IMR-90 (cell line): ENCODE results near the gene WDR81. TPM values are rescaled to one million over a fixed set of nuclear protein-coding genes. Genes with fewer than 3 reads are reported as not detected.
"Not testable (repeated sequence)": the region's sequence is repeated elsewhere in the genome, so short reads cannot be mapped to it uniquely, and the experiment has no call there.

ENCODE experiments used
- ATAC-seq: fragments of 200-7000 bp; cut with Tn5 transposase; 2 replicates; pipeline ENCODE4 v1.9.1; 2020; ENCODE audit warnings: low read depth, mild to moderate bottlenecking, moderate library complexity
- BruUV-seq: library from RNA; stranded (reverse); fragments of 400-500 nt; replicated peaks from 2 replicates; lab custom pipeline; 2021; lab: Mats Ljungman, UMichigan
- CTCF ChIA-PET: fragments of 300-600 bp; formaldehyde crosslinking; extraction: SDS; loops from one replicate; lab custom pipeline; 2021; ENCODE audit warnings: antibody characterized with exemption; lab: Yijun Ruan, JAX
- POLR2A ChIA-PET: fragments of 300-600 bp; sonication (Branson Sonifier 250); formaldehyde crosslinking; loops from one replicate; lab custom pipeline; 2022; ENCODE audit warnings: antibody characterized with exemption; ENCODE audit not compliant: unreplicated experiment; lab: Charles Lee
- DNase-seq: peaks from one replicate; pipeline ENCODE4 v3.0.0; 2013
- H2AFZ ChIP-seq: replicated peaks from 2 replicates; pipeline ENCODE3; 2013; ENCODE audit warnings: low read length, mild to moderate bottlenecking; ENCODE audit not compliant: poor library complexity
- H2AK5ac ChIP-seq: 2 replicates; pipeline ENCODE4 v1.6.1; 2013; ENCODE audit warnings: low read depth, low read length, inconsistent platforms
- H2AK9ac ChIP-seq: replicated peaks from 2 replicates; pipeline ENCODE3; 2013; ENCODE audit warnings: mild to moderate bottlenecking, low read depth, low read length, moderate library complexity; ENCODE audit not compliant: poor library complexity
- H2BK120ac ChIP-seq: 2 replicates; pipeline ENCODE4 v1.6.1; 2013; ENCODE audit warnings: low read depth, low read length, inconsistent platforms
- H2BK15ac ChIP-seq: 3 replicates; pipeline ENCODE4 v1.6.1; 2013; ENCODE audit warnings: low read depth, low read length, inconsistent platforms
- H2BK20ac ChIP-seq: 2 replicates; pipeline ENCODE4 v1.6.1; 2013; ENCODE audit warnings: low read depth, mild to moderate bottlenecking, inconsistent platforms, low read length, moderate library complexity
- H2BK5ac ChIP-seq: 2 replicates; pipeline ENCODE4 v1.6.1; 2013; ENCODE audit warnings: mild to moderate bottlenecking, low read depth, low read length, inconsistent platforms; ENCODE audit not compliant: poor library complexity, severe bottlenecking
- H3K14ac ChIP-seq: replicated peaks from 2 replicates; pipeline ENCODE4 v1.6.1; 2013; ENCODE audit warnings: low read depth, low read length, inconsistent platforms
- H3K18ac ChIP-seq: 2 replicates; pipeline ENCODE4 v1.6.1; 2013; ENCODE audit warnings: low read depth, low read length, control low read depth
- H3K23ac ChIP-seq: 2 replicates; pipeline ENCODE4 v1.6.1; 2013; ENCODE audit warnings: low read depth, low read length, inconsistent platforms
- H3K27ac ChIP-seq: 2 replicates; pipeline ENCODE4 v1.5.1; 2013; ENCODE audit warnings: mild to moderate bottlenecking, control low read depth, low read length; ENCODE audit not compliant: insufficient read depth
- H3K27me3 ChIP-seq: 2 replicates; pipeline ENCODE4 v1.6.1; 2013; ENCODE audit warnings: low read length; ENCODE audit not compliant: control insufficient read depth, insufficient read depth
- H3K36me3 ChIP-seq: 2 replicates; pipeline ENCODE4 v1.6.1; 2013; ENCODE audit warnings: low read length, mixed read lengths; ENCODE audit not compliant: control insufficient read depth, insufficient read depth
- H3K4ac ChIP-seq: 2 replicates; pipeline ENCODE4 v1.6.1; 2013; ENCODE audit warnings: low read depth, low read length, inconsistent platforms
- H3K4me1 ChIP-seq: 2 replicates; pipeline ENCODE4 v1.6.1; 2013; ENCODE audit warnings: low read length, mixed read lengths; ENCODE audit not compliant: control insufficient read depth, insufficient read depth
- H3K4me2 ChIP-seq: 2 replicates; pipeline ENCODE4 v1.6.1; 2013; ENCODE audit warnings: low read depth, mild to moderate bottlenecking, control low read depth, low read length, moderate library complexity
- H3K4me3 ChIP-seq: 2 replicates; pipeline ENCODE4 v1.5.1; 2013; ENCODE audit warnings: low read depth, mild to moderate bottlenecking, control low read depth, low read length, moderate library complexity; ENCODE audit not compliant: insufficient read depth
- H3K56ac ChIP-seq: 2 replicates; pipeline ENCODE4 v1.6.1; 2013; ENCODE audit warnings: low read length, inconsistent platforms; ENCODE audit not compliant: insufficient read depth; ENCODE audit errors: extremely low read depth
- H3K79me1 ChIP-seq, 2 experiments: 2 replicates each; pipeline ENCODE4 v1.6.1; 2013; ENCODE audit warnings: low read length in 2 of 2, inconsistent platforms in 1 of 2, low read depth in 1 of 2
- H3K9ac ChIP-seq: 2 replicates; pipeline ENCODE4 v1.6.1; 2013; ENCODE audit warnings: low read depth, low read length, control low read depth
- H3K9me1 ChIP-seq: 2 replicates; pipeline ENCODE4 v1.6.1; 2013; ENCODE audit warnings: low read length, inconsistent platforms; ENCODE audit not compliant: insufficient read depth
- H3K9me3 ChIP-seq: 2 replicates; pipeline ENCODE4 v1.6.1; 2013; ENCODE audit warnings: low read length; ENCODE audit not compliant: control insufficient read depth, insufficient read depth
- H4K20me1 ChIP-seq: 2 replicates; pipeline ENCODE4 v1.6.1; 2013; ENCODE audit warnings: low read length, inconsistent platforms; ENCODE audit not compliant: insufficient read depth
- H4K5ac ChIP-seq: 2 replicates; pipeline ENCODE4 v1.6.1; 2013; ENCODE audit warnings: mild to moderate bottlenecking, low read depth, low read length, control low read depth
- H4K8ac ChIP-seq, 2 experiments: 2 replicates each; pipeline ENCODE4 v1.6.1; 2013; ENCODE audit warnings: low read depth in 2 of 2, low read length in 2 of 2, control low read depth in 1 of 2, inconsistent platforms in 1 of 2
- H4K91ac ChIP-seq: 2 replicates; pipeline ENCODE4 v1.6.1; 2013; ENCODE audit warnings: low read depth, low read length, inconsistent platforms; ENCODE audit not compliant: insufficient read depth
- WGBS, 2 experiments: methylation state at CpG; one replicate each; pipeline versions ENCODE4 v1.1.5 to v1.1.7; 2013; ENCODE audit warnings: missing lambda C conversion rate in 2 of 2; ENCODE audit not compliant: insufficient read length in 1 of 2; ENCODE audit errors: extremely low coverage in 2 of 2; 5-methylcytosine and 5-hydroxymethylcytosine counted together
- dilution Hi-C: fragments of 300-500 bp; cut with HindIII; formaldehyde crosslinking; loops from one replicate; pipeline ENCODE4 v1.14.3; 2018; ENCODE audit warnings: low sequenced_read_pairs; ENCODE audit not compliant: unreplicated experiment
- in situ Hi-C: fragments of 300-500 bp; cut with MboI; formaldehyde crosslinking; loops from 3 replicates; pipeline ENCODE4 v1.14.3; 2019; ENCODE audit warnings: low sequenced_read_pairs, inconsistent platforms, mixed read lengths
- intact Hi-C: fragments of 100-400 bp; cut with micrococcal nuclease; formaldehyde crosslinking; loops from 2 replicates; pipeline ENCODE4 v1.10.0; 2022
- polyA plus RNA-seq, 3 experiments: library from polyadenylated mRNA; depleted of rRNA; stranded (reverse); fragments of >200 nt; gene quantifications; 2 replicates each; pipeline ENCODE4 v1.2.3, GENCODE V29; 2012; ENCODE audit warnings: low replicate concordance in 1 of 3
- total RNA-seq: library from RNA; depleted of rRNA; stranded (reverse); fragments of >200 nt; gene quantifications from 2 replicates; pipeline ENCODE4 v1.2.3, GENCODE V29; 2012
- TF ChIP-seq, protein P1 (sequence below): fragments of 150-350 bp; IDR thresholded peaks from 2 replicates; pipeline ENCODE4 v1.6.1; 2017; ENCODE audit warnings: mild to moderate bottlenecking, antibody characterized with exemption, low read length, low read depth

WDR81 gene
- total and polyA plus RNA-seq, 2 of the 4 experiments (the other 2 are of a cell fraction), result 3.0 to 8.4 TPM

DNA sequence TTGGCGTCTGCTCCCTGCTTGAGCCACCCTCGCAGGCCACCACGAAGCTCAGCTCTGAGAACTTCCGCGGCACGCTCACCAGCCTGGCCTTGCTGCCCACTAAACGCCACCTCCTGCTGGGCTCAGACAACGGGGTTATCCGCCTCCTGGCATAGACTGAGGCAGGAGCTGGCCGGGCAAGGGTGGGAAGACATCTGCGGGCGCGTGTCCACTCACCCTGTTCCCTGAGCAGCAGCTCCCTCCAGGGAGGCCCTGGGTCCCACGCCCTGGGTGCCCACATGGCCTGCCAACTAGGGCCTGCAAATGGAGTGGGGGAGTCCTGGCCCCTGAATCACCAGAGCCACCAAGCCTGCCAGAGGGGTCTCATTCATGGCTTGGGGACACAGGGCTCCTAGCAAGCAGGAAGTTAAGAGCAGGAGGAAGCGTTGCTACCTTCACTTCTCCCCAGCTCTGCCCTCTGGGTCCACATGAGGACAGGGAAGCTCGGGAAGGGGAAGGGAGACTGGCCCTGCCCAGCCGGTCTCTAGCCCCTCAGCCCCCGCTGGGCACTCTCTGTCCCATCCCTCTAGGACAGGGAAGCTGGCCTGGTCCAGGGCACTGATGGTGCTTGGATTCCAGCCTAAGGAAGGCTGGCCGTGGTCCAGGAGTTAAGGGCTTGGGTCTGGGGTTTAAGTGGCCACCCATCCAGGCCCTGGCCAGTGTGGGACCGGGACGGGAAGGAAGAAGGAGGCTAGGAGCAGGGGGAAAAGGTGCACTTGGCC is 13.2 kb downstream of the WDR81 start (continued):
- TF ChIP-seq, protein P1, sequence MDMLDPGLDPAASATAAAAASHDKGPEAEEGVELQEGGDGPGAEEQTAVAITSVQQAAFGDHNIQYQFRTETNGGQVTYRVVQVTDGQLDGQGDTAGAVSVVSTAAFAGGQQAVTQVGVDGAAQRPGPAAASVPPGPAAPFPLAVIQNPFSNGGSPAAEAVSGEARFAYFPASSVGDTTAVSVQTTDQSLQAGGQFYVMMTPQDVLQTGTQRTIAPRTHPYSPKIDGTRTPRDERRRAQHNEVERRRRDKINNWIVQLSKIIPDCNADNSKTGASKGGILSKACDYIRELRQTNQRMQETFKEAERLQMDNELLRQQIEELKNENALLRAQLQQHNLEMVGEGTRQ, result no peak

DNA sequence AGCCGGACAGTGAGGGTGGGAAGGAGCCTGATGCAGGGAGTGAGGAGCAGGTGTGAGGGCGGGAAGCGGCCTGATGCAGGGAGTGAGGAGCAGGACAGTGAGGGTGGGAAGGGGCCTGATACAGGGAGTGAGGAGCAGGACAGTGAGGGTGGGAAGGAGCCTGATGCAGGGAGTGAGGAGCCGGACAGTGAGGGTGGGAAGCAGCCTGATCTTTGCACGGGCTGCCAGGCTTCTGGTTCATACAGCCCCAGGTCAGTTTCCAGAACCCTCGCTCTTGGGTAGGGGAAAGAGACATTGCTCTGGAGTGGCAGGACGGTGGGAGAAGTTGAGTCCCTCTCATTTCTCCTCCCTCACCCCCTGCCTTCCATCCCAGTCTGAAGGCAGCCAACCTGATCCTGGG is 17.4 kb downstream of the WDR81 start:
- H3K4me2 ChIP-seq, dilution Hi-C loops, H3K4me1 ChIP-seq, H3K14ac ChIP-seq, H2BK120ac ChIP-seq, H3K4ac ChIP-seq, in situ Hi-C loops, H3K9me3 ChIP-seq, H3K27me3 ChIP-seq, CTCF ChIA-PET, H3K27ac ChIP-seq, H2BK15ac ChIP-seq, H2AK5ac ChIP-seq, H4K20me1 ChIP-seq, H3K18ac ChIP-seq, H2AFZ ChIP-seq, ATAC-seq, H4K91ac ChIP-seq, BruUV-seq, intact Hi-C loops, H3K79me1 ChIP-seq, H2AK9ac ChIP-seq, H2BK5ac ChIP-seq, H3K23ac ChIP-seq, H3K9ac ChIP-seq, H3K56ac ChIP-seq, POLR2A ChIA-PET, H3K9me1 ChIP-seq, DNase-seq, H3K4me3 ChIP-seq, H4K5ac ChIP-seq, H2BK20ac ChIP-seq, H4K8ac ChIP-seq: not testable (repeated sequence)
- H3K36me3 ChIP-seq, result peaks cover 10% of the 10 kb centered on the region
- 100% methylated on average over 3 of the region's 7 CpGs; no CpG with 5 or more reads in 1 of the 2 experiments for WGBS, 2 experiments
